ENCODE results near the gene GRHL1.
"Not testable (repeated sequence)": the region's sequence is repeated elsewhere in the genome, so short reads cannot be mapped to it uniquely, and the experiment has no call there.

The GRHL1 gene

GRCh38 chr2:9918275-9918674 is 33.2 kb upstream of the GRHL1 start:
- no peak overlapping the region for H3K27ac ChIP-seq

GRCh38 chr2:9919512-9919911 is 32.0 kb upstream of the GRHL1 start:
- TF ChIP-seq CTCF (IDR thresholded peaks at IDR 0.05): no peak
- TF ChIP-seq ZFX (IDR thresholded peaks at IDR 0.05; ENCODE audit: borderline replicate concordance): no peak
- H3K27ac ChIP-seq: no peak overlapping the region

More at GRCh38 chr2:9918275-9918674, 33.2 kb upstream of the GRHL1 start:
- TF ChIP-seq ZFX (IDR thresholded peaks at IDR 0.05; ENCODE audit: borderline replicate concordance) (no peak), CTCF (IDR thresholded peaks at IDR 0.05) (no peak)

GRCh38 chr2:9927020-9927419 is 24.5 kb upstream of the GRHL1 start:
- not testable (repeated sequence) for H3K27ac ChIP-seq

- no peak for TF ChIP-seq ZFX (IDR thresholded peaks at IDR 0.05; ENCODE audit: borderline replicate concordance)
- no peak for TF ChIP-seq CTCF (IDR thresholded peaks at IDR 0.05)
- H3K27ac ChIP-seq: no peak overlapping the region
Measured at GRCh38 chr2:9937258-9937657, 14.2 kb upstream of the GRHL1 start.

GRCh38 chr2:9937968-9938367 is 13.5 kb upstream of the GRHL1 start:
- no peak overlapping the region for H3K27ac ChIP-seq
- no peak for TF ChIP-seq CTCF (IDR thresholded peaks at IDR 0.05)
- no peak for TF ChIP-seq ZFX (IDR thresholded peaks at IDR 0.05; ENCODE audit: borderline replicate concordance)

- no peak for TF ChIP-seq ZFX (IDR thresholded peaks at IDR 0.05; ENCODE audit: borderline replicate concordance)
- TF ChIP-seq CTCF (IDR thresholded peaks at IDR 0.05): no peak
- H3K27ac ChIP-seq: no peak overlapping the region
Measured at GRCh38 chr2:9939587-9940485, 11.7 kb upstream of the GRHL1 start.

GRCh38 chr2:9941196-9941995 is 10.1 kb upstream of the GRHL1 start:
- no peak overlapping the region for H3K27ac ChIP-seq
- TF ChIP-seq ZFX (IDR thresholded peaks at IDR 0.05; ENCODE audit: borderline replicate concordance) (no peak), CTCF (IDR thresholded peaks at IDR 0.05) (no peak)
